SKM-1 treated with dmso at 0.1 percent for 144 hours (cell line): ENCODE measurements around the gene ABTB2.

ENCODE experiments used
- DNase-seq: peaks from one replicate; lab custom pipeline; 2025; ENCODE audit not compliant: unreplicated experiment; lab: John Stamatoyannopoulos, UW

Gene ABTB2

DNA sequence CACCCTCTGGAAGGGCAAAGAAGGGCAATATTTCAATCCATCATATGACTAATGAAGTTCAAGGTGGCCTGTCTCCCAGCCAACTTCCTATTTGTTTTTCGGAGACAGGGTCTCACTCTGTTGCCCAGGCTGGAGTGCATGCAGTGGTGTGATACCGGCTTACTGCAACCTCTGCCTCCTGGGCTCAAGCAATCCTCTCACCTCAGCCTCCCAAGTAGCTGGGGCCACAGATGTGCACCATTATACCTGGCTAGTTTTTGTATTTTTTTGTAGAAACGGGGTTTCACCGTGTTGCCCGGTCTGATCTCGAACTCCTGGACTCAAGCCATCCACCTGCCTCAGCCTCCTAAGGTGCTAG lies 13.4 kb downstream of the ABTB2 start:
- no peak for DNase-seq

- no peak for DNase-seq
Measured at GRCh38 chr11:34343686-34344085, 14.1 kb downstream of the ABTB2 start.

GRCh38 chr11:34343153-34343552 lies 14.7 kb downstream of the ABTB2 start:
- DNase-seq = no peak

GRCh38 chr11:34341931-34342533 lies 15.8 kb downstream of the ABTB2 start:
- DNase-seq = no peak

- DNase-seq = no peak
Measured at GRCh38 chr11:34341096-34341495, 16.7 kb downstream of the ABTB2 start.

DNA sequence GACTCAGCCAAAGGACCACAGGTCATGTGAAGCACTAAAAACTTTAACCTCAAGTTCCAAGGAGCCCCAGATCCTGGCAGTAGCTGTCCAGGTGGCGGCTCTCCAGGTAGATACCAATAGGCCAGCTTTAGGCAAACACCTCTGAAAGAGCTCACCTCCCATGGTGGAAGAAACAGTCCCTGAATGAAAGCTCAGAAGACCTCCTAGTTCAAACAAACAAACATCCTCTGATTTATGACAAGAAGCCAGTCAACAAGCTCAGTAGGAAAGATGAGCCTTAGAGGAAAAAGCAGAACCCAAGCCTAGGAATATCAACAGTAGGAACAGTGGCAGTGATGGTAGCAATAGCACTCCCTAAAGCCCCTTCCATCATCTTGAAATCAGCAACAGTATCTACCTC lies 17.2 kb downstream of the ABTB2 start:
- no peak for DNase-seq

DNA sequence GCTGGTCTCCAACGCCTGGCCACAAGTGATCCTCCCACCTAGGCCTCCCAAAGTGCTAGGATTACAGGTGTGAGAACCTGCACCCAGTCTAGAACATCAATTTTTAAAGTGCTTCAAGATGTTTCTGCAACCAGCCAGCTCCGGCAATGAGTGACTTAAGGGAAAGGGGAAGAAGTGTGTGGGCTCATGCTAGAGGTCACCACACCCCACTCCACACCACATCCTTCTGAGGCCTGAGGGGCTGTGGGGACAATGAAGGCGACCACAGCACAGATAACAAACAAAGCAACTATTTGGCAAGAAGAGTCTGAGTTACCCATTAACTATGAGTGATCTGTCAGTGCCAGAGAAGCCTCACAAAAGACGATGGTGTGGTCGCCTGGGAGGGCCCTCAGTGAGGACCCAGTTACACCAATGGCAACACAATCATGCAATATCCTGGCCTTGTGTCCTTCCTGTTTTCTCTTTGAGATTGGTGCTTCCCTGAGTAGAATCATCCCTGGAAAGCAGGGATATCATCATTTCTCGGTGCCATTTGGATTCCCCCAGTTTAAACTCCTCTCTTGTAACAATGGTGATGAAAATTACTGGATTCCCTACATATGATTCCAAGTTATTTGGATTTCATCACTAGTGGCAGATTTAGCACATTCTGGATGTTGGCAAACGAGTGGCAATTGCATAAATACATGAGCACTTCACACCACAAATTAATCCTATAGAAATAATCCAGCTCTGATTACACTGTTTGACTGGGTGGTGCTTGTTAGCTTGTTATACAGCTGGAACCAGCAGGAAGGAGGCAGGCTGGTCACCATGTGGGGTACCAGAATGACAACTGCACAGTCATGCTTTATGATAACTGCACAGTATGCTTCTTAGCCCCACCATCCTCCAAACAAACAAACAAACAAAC lies 18.4 kb downstream of the ABTB2 start:
- peak; percentile 93 for DNase-seq

GRCh38 chr11:34337016-34337415 lies 20.8 kb downstream of the ABTB2 start:
- no peak for DNase-seq

DNA sequence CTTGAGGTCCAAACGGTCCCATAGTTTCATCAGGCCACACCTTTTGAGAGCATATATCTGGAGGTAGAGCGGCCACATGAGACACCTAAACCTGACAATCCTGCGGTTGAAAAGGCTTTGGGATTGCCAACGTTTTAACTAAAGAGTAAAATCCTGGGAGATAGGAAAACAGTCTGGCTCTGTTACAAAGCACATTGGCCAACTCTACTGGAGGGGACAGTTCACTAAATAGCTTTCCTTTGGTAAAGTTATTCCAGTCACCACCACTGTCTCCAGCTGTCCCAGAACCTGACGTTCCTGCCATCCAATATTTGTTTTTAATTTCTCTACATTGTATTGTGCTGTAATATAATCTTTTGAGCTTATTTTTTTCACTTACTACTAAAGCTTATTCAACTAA lies 22.0 kb downstream of the ABTB2 start:
- no peak for DNase-seq

GRCh38 chr11:34335331-34335730 lies 22.5 kb downstream of the ABTB2 start:
- no peak for DNase-seq

- DNase-seq = no peak
Measured at GRCh38 chr11:34333787-34334186, 24.0 kb downstream of the ABTB2 start.

- no peak for DNase-seq
Measured at GRCh38 chr11:34332524-34332923, 25.3 kb downstream of the ABTB2 start.

DNA sequence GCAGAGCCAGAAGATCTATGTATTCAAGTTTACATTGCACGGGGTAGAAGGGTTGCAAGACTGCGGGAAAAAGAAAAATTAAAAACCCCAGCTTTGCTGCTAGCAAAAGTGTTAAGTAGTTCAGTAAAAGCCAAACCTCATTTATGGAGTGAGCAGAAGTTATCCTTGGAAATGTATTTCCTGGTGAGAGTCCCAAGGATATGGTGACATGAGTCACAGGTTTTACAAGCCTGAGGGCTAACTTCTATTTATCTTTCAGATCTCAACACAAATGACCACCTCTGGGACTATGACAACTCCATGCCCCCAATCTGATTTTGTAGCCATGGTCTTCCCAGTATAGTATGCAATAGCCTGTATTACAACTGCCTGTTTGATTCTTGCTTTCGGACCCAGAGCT lies 26.1 kb downstream of the ABTB2 start:
- DNase-seq = no peak

DNA sequence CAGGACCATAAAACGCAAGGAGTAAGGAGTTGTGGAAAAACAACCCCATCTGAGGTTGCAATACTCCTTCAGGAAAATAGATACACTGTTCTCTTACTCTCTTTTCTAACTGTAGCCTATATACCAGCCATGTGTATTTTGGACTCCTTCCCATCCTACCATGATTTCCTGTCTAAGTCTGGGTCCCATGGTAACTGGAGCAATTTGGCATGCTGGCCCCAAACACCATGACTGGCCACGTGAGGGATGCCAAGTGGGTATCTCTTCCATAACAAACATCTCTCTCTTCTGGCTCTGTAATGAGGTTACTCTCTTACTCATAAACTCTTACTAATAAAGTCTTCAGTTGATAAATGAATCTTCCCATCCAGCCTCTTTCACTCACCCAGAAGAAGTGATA lies 26.5 kb downstream of the ABTB2 start:
- DNase-seq = no peak

DNA sequence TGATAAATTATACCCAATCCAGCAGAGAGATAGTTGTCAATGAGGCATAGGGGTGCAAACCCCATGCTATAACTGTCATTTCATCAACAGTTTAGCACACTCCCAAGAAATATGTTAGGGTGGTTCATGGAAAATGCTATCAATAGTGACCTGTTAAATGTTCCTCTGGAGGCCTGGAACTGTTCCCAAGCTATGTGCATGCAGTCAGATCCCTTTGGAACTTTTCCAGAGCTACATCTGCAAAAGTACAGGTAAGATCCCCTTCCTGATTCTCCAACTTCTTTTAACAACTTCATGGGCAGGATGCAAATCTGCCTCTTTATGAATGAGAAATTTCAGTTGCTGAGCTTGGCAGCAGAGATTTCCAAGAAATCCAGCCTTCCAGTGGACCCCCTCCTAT lies 27.2 kb downstream of the ABTB2 start:
- no peak for DNase-seq

- no peak for DNase-seq
Measured at GRCh38 chr11:34329876-34330275, 27.9 kb downstream of the ABTB2 start.

DNA sequence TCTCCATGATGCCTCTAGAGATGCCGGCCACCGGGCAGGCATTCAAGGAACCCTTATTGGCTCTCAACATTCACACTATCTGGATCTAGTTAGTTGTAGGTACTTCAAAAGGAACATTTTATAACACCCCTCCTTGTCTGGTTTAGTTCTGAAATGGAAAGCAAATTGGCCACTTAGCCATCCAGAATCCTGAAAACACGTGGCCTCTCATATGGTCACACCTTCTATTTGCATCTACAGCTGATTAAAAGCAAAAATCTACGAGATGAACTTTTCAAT lies 29.2 kb downstream of the ABTB2 start:
- no peak for DNase-seq

GRCh38 chr11:34327804-34328631 lies 29.8 kb downstream of the ABTB2 start:
- no peak for DNase-seq

- DNase-seq = no peak
Measured at GRCh38 chr11:34324466-34324865, 33.3 kb downstream of the ABTB2 start.

DNA sequence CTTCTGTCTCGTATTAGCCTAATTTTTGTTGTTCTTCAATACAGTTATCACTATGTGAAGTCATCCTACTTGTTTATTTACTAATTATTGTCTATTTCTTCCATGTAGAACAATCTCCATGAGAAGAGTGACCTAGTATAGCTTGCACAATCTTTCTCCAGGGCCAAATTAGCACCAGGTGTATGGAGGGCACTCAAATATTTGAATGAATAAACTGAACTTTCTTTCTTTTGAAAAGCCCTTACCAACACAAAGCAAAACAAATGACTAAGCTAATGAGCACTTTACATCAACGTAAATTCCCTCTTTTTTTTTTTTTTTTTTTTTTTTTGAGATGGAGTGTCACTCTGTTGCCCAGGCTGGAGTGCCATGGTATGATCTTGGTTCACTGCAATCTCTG lies 34.2 kb downstream of the ABTB2 start:
- no peak for DNase-seq

- DNase-seq = no peak
Measured at GRCh38 chr11:34318111-34319037, 39.4 kb downstream of the ABTB2 start.
